ENCODE measurements around the gene CELF5. TPM values are rescaled to one million over a fixed set of nuclear protein-coding genes. Genes with fewer than 3 reads are reported as not detected.
"Not testable (repeated sequence)": the region's sequence is repeated elsewhere in the genome, so short reads cannot be mapped to it uniquely, and the experiment has no call there.

Gene CELF5
- total RNA-seq, 4 donors from 2014 or later: not detected

DNA sequence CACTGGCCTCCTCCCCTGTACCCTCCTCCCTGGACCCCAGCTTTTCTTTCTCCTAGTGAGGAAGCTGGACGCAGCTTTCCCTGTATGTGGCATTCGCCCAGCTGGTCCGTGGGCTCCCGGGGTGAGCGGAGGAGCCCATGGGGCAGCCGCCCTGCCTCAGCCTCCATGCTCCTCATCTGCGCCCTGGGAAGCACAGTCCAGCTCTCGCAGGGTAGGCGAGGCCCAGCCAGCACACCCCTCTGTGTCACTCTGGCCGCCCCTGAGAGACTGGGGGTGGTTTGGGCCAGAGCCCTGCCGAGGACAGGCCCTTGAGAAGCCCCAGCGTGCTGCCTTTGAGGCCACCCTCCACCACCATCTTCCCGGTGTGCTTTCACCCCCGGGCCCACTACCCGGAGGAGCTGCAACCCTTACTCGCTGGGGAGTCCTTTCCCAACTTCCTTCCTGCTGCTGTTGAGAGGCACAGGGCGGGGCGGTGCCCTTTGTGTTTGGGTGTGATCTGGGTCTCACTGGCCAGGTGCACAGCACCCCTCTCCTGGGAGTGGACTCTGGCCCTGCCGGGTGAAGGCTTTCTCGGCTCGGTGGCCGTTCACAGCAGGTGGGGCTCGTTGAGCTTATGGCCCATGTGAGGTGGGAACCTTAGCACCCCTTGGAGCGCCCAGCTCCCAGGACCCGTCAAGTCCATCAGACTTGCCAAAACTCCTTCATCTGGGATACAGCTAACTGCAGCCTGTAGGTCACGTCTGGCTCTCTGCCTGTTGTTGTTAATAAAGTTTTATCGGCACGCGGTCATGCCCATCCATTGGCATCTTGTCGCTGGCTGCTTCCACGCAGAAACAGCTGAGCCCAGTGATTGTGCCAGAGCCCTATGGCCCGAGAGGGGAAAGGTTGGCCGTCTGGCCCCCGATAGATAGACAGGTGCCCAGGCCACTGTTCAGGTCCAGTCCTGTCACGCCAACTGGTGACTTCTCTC lies 35.5 kb upstream of the CELF5 start:
- TF ChIP-seq POLR2A (IDR thresholded peaks at IDR 0.05): no peak
- TF ChIP-seq EP300 (IDR thresholded peaks at IDR 0.05): no peak
- TF ChIP-seq POLR2AphosphoS5 (IDR thresholded peaks at IDR 0.05): no peak
- TF ChIP-seq, protein P1, sequence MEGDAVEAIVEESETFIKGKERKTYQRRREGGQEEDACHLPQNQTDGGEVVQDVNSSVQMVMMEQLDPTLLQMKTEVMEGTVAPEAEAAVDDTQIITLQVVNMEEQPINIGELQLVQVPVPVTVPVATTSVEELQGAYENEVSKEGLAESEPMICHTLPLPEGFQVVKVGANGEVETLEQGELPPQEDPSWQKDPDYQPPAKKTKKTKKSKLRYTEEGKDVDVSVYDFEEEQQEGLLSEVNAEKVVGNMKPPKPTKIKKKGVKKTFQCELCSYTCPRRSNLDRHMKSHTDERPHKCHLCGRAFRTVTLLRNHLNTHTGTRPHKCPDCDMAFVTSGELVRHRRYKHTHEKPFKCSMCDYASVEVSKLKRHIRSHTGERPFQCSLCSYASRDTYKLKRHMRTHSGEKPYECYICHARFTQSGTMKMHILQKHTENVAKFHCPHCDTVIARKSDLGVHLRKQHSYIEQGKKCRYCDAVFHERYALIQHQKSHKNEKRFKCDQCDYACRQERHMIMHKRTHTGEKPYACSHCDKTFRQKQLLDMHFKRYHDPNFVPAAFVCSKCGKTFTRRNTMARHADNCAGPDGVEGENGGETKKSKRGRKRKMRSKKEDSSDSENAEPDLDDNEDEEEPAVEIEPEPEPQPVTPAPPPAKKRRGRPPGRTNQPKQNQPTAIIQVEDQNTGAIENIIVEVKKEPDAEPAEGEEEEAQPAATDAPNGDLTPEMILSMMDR (IDR thresholded peaks at IDR 0.05): no peak
- no CpG with 5 or more reads among the region's 35 CpGs for WGBS, 2 donors (ENCODE audit: low coverage in 1 of 2)
- Histone ChIP-seq H3K27ac (no peak overlapping the region), H3K27me3 (no peaks in the 10 kb centered on the region), H3K9me3 (no peaks in the 10 kb centered on the region), H3K4me3 (no peak overlapping the region), H3K36me3 (peaks cover 0 to 34% of the 10 kb centered on the region in 2 donors), H3K4me1 (peaks cover 0 to 38% (median 22%) of the 10 kb centered on the region in 3 donors)
- ATAC-seq: no peak

DNA sequence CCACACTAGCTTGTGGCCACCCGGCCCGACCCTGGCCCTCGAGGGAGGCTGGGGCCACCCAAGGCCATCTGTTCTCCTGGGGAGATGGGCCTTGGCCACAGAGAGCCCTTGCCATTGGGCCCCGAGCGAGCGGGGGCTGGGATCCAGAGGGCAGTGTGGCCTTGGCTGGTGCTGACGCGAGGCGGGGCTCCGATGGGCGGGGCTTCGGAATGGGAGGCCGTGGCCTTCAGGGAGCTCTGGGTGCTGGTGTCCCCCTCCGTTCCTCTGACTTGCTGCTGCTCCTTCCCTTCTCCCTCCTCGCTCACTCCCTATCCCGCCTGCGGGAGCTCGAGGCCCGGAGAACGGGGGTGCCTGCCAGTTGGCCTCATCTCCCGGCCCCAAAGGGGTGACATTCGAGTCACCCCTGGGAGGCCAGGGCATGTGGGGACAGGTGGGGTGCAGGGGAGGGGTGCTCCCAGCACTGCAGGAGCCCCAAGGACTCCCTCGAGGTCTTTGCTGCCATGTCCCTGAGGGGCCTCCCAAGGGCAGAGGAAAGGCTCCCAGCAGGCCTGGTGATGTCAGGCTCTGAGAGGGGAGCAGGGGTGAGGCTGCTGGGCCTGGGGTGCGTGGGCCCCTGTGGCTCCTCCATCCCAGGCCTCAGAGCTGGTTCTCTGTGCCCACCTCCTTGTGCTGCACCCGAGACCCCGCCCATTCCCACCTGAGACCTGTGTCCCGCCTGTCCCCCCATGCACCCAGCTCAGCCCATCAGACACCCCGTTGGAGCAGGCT lies 34.6 kb upstream of the CELF5 start:
- H3K27ac ChIP-seq: no peak overlapping the region
- peaks cover 0 to 33% (median 19%) of the 10 kb centered on the region in 3 donors for H3K4me1 ChIP-seq
- ATAC-seq: no peak
- H3K27me3 ChIP-seq: no peaks in the 10 kb centered on the region
- peaks cover 0 to 44% of the 10 kb centered on the region in 2 donors for H3K36me3 ChIP-seq
- TF ChIP-seq EP300 (IDR thresholded peaks at IDR 0.05): no peak
- TF ChIP-seq, protein P1 (IDR thresholded peaks at IDR 0.05): no peak
- no peaks in the 10 kb centered on the region for H3K9me3 ChIP-seq
- no peak overlapping the region for H3K4me3 ChIP-seq
- WGBS, 2 donors (ENCODE audit: low coverage in 1 of 2): no CpG with 5 or more reads among the region's 28 CpGs

DNA sequence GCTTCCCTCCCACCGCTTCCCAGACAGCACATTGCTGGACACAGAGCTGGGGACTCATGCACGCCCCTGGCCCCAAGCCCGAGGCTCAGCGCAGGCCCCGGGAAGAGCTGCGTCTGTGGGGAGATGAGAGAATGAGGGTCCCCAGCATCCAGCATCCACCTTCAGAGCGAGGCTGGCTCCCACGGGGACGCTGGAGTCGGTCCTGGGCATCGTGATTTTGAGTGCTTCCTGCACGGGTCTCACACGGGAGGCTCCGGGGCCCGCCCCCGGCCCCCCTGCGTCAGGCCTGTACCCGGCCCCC lies 34.0 kb upstream of the CELF5 start:
- WGBS, 2 donors (ENCODE audit: low coverage in 1 of 2): 100% methylated on average over 2 of the region's 18 CpGs; no CpG with 5 or more reads in 1 of the 2 donors
- TF ChIP-seq POLR2A (IDR thresholded peaks at IDR 0.05) (no peak), EP300 (IDR thresholded peaks at IDR 0.05) (no peak), POLR2AphosphoS5 (IDR thresholded peaks at IDR 0.05) (no peak)
- TF ChIP-seq, protein P1 (IDR thresholded peaks at IDR 0.05): no peak
- no peak for ATAC-seq
- Histone ChIP-seq H3K9me3 (no peaks in the 10 kb centered on the region), H3K27me3 (no peaks in the 10 kb centered on the region), H3K27ac (no peak overlapping the region), H3K4me1 (peaks cover 0 to 30% (median 18%) of the 10 kb centered on the region in 3 donors), H3K36me3 (peaks cover 0 to 47% of the 10 kb centered on the region in 2 donors), H3K4me3 (no peak overlapping the region)

DNA sequence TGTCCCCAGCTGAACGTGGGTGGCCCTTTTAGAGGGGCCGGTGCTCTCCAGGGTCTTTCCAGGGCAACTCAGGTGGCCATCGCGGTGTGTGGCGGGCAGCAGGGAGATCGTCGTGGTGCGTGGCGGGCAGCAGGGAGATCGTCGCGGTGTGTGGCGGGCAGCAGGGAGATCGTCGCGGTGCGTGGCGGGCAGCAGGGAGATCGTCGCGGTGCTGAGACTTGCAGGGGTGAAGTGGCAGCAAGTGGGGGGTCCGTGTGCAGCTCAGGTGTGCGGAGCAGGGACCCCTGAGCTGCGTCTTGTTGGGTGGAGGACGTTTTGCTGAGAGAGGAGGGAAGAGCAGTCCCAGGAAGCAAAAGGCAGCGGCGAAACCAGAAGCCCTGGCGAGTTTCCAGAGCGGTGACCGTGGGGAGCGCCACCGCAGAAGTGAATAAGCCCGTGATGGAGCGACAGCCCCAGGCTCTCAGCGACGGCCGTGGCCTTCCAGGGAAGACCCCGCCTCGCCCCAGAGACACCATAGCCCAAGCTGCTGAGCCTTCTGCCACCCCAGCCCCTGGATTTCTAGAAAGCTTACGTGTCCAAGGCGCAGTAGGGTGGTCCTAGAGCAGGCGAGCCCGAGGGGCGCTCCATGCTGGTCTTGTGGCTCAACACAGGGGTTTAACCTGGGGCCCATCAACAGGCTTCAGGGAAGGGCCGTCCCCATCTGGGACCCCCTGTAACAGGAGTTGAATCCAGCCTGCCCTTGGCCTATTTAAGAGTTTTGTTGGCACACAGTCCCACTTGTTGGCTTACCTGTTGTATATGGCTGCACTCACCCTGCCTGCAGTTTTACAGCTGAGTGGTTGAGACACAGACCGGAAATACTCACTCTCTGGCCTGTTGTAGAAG lies 33.3 kb upstream of the CELF5 start:
- TF ChIP-seq, protein P1 (IDR thresholded peaks at IDR 0.05): no peak
- TF ChIP-seq EP300 (IDR thresholded peaks at IDR 0.05): no peak
- TF ChIP-seq POLR2A (IDR thresholded peaks at IDR 0.05): no peak
- TF ChIP-seq POLR2AphosphoS5 (IDR thresholded peaks at IDR 0.05): no peak
- Histone ChIP-seq H3K27me3 (no peaks in the 10 kb centered on the region), H3K4me3 (no peak overlapping the region), H3K27ac (no peak overlapping the region), H3K4me1 (peaks cover 0 to 29% (median 18%) of the 10 kb centered on the region in 3 donors), H3K36me3 (peaks cover 0 to 54% of the 10 kb centered on the region in 2 donors), H3K9me3 (no peaks in the 10 kb centered on the region)
- no peak for ATAC-seq
- WGBS, 2 donors (ENCODE audit: low coverage in 1 of 2): 81 to 90% methylated on average over 8 to 17 of the region's 46 CpGs

DNA sequence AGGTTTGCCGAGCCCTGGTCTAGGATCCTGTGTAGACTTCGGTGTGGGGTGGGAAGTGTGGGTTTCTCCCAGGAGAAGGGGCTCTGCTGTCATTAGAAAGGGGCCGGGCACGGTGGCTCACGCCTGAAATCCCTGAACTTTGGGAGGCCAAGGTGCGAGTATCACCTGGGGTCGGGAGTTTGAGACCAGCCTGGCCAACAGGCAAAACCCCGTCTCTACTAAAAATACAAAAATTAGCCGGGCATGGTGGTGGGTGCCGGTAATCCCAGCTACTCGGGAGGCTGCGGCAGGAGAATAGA lies 32.7 kb upstream of the CELF5 start:
- WGBS, 2 donors (ENCODE audit: low coverage in 1 of 2): 97% methylated on average over 6 of the region's 12 CpGs; no CpG with 5 or more reads in 1 of the 2 donors
- not testable (repeated sequence) for H3K9me3 ChIP-seq, ATAC-seq, H3K27me3 ChIP-seq, H3K27ac ChIP-seq, H3K4me3 ChIP-seq
- Histone ChIP-seq H3K36me3 (peaks cover 0 to 60% of the 10 kb centered on the region in 2 donors), H3K4me1 (peaks cover 0 to 23% (median 13%) of the 10 kb centered on the region in 3 donors)
